Measurements from ENCODE around the gene EMILIN3. TPM values are rescaled to one million over a fixed set of nuclear protein-coding genes. Genes with fewer than 3 reads are reported as not detected.

The EMILIN3 gene
- total and polyA plus RNA-seq, 10 donors = 0.03 to 0.32 (median 0.07) TPM; not detected in 7

DNA sequence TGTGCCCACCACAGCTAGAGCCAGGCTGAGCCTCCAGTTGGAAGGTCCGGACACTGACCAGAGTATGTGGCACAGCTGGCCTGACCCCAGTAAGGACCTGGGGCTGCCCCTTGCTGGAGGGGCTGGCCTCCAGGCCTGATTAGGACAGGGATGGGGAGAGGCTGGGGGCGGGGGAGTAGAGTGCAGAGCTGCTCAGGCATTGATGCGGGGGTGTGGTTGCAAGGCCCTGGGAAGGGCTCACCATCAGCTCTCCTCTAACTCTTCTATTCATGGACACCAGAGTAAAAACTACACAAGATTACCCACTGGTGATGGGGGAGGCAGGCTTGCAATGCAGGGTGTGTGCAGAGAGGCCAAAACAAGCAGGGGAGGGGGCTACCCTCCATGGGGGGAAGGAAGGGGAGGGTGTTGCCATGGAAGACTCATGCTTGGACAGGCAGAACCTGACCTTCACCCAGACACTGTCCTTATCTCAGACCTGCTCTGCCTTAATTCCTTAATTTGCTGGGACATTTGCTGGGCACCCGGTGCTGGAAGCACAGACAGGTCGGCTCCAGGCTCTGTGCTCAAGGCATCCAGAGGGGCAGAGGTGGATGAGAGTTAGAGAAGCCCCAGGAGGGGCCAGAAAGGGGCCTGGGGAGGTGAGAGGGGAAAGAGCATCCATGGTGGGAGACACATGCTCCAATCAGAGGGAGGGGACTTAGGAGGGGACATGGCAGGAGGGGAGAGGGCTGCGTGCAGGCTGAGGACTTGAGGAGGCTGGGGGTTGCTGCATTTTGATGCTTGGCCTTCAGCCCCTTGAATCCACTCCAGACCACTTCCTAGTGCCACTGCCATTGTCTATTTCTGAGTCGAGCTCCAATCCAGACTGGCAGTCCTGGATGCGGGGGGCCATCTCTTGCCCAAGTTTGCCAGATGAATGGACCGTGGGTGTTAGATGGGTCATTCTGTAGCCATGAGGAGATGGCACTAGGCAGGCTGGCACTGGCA is 7.6 kb upstream of the EMILIN3 start:
- TF ChIP-seq POLR2AphosphoS5 (IDR thresholded peaks at IDR 0.05) = no peak
- TF ChIP-seq POLR2A (IDR thresholded peaks at IDR 0.05) = no peak
- TF ChIP-seq, protein P1, sequence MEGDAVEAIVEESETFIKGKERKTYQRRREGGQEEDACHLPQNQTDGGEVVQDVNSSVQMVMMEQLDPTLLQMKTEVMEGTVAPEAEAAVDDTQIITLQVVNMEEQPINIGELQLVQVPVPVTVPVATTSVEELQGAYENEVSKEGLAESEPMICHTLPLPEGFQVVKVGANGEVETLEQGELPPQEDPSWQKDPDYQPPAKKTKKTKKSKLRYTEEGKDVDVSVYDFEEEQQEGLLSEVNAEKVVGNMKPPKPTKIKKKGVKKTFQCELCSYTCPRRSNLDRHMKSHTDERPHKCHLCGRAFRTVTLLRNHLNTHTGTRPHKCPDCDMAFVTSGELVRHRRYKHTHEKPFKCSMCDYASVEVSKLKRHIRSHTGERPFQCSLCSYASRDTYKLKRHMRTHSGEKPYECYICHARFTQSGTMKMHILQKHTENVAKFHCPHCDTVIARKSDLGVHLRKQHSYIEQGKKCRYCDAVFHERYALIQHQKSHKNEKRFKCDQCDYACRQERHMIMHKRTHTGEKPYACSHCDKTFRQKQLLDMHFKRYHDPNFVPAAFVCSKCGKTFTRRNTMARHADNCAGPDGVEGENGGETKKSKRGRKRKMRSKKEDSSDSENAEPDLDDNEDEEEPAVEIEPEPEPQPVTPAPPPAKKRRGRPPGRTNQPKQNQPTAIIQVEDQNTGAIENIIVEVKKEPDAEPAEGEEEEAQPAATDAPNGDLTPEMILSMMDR (IDR thresholded peaks at IDR 0.05 in 8 of 11, conservative IDR thresholded peaks at IDR 0.05 in 3 of 11) = no peak
- DNase-seq = no peak
- WGBS, 5 donors = 63 to 87% (median 76%) methylated on average over 9 of the region's 9 CpGs
- Histone ChIP-seq H3K9me3 (peaks cover 0 to 21% (median 19%) of the 10 kb centered on the region in 8 donors), H3K27me3 (replicated peaks in 1 of 7) (peaks cover 0 to 73% (median 4%) of the 10 kb centered on the region in 7 donors), H3K27ac (no peak overlapping the region), H3K4me1 (no peaks in the 10 kb centered on the region), H3K4me3 (no peak overlapping the region), H3K36me3 (no peaks in the 10 kb centered on the region)
- intact Hi-C loops (cut with DNase I; ENCODE audit: low total_unique reads) = no loop called here

- no peak for DNase-seq
Observed at GRCh38 chr20:41373251-41373783, 6.7 kb upstream of the EMILIN3 start.

GRCh38 chr20:41371371-41371770 is 4.8 kb upstream of the EMILIN3 start:
- intact Hi-C loops (cut with DNase I; ENCODE audit: low total_unique reads) = no loop called here
- peaks cover 0 to 76% (median 24%) of the 10 kb centered on the region in 7 donors for H3K27me3 ChIP-seq (replicated peaks in 1 of 7)
- TF ChIP-seq POLR2A (IDR thresholded peaks at IDR 0.05) = no peak
- H3K4me1 ChIP-seq = peaks cover 0 to 8% (median 5%) of the 10 kb centered on the region in 6 donors
- no peak overlapping the region for H3K4me3 ChIP-seq
- WGBS, 5 donors = 75 to 87% (median 82%) methylated on average over 4 of the region's 4 CpGs
- H3K36me3 ChIP-seq = no peaks in the 10 kb centered on the region
- H3K9me3 ChIP-seq = peaks cover 0 to 21% (median 19%) of the 10 kb centered on the region in 8 donors
- no peak for DNase-seq
- H3K27ac ChIP-seq = no peak overlapping the region

More at GRCh38 chr20:41373251-41373783, 6.7 kb upstream of the EMILIN3 start:
- H3K27me3 ChIP-seq (replicated peaks in 1 of 7) = peaks cover 0 to 76% (median 10%) of the 10 kb centered on the region in 7 donors
- no peak overlapping the region for H3K4me3 ChIP-seq
- intact Hi-C loops (cut with DNase I; ENCODE audit: low total_unique reads) = no loop called here
- H3K27ac ChIP-seq = no peak overlapping the region
- peaks cover 0 to 21% (median 19%) of the 10 kb centered on the region in 8 donors for H3K9me3 ChIP-seq
- H3K4me1 ChIP-seq = no peaks in the 10 kb centered on the region
- no peaks in the 10 kb centered on the region for H3K36me3 ChIP-seq
- 74 to 84% (median 81%) methylated on average over 11 of the region's 11 CpGs for WGBS, 5 donors
- TF ChIP-seq POLR2AphosphoS5 (IDR thresholded peaks at IDR 0.05) (no peak), POLR2A (IDR thresholded peaks at IDR 0.05) (no peak)
- TF ChIP-seq, protein P1 (IDR thresholded peaks at IDR 0.05 in 8 of 11, conservative IDR thresholded peaks at IDR 0.05 in 3 of 11) = no peak

GRCh38 chr20:41370176-41370575 is 3.6 kb upstream of the EMILIN3 start:
- Histone ChIP-seq H3K36me3 (no peaks in the 10 kb centered on the region), H3K4me1 (peaks cover 0 to 17% (median 9%) of the 10 kb centered on the region in 6 donors), H3K27ac (no peak overlapping the region), H3K4me3 (no peak overlapping the region), H3K9me3 (peaks cover 0 to 21% (median 19%) of the 10 kb centered on the region in 8 donors), H3K27me3 (replicated peaks in 1 of 7) (peaks cover 0 to 76% (median 36%) of the 10 kb centered on the region in 7 donors)
- TF ChIP-seq, protein P1 (IDR thresholded peaks at IDR 0.05 in 8 of 11, conservative IDR thresholded peaks at IDR 0.05 in 3 of 11) = no peak
- TF ChIP-seq POLR2A (IDR thresholded peaks at IDR 0.05) (no peak), POLR2AphosphoS5 (IDR thresholded peaks at IDR 0.05) (no peak)
- no peak for DNase-seq
- 59 to 86% (median 77%) methylated on average over 4 to 5 of the region's 5 CpGs for WGBS, 5 donors
- intact Hi-C loops (cut with DNase I; ENCODE audit: low total_unique reads) = no loop called here
